Measurements from ENCODE around the gene GINS2. TPM values are rescaled to one million over a fixed set of nuclear protein-coding genes. Genes with fewer than 3 reads are reported as not detected.

The GINS2 gene
- total and polyA plus RNA-seq, 12 donors = 0.20 to 2.8 (median 0.72) TPM

- no peak overlapping the region for H3K27ac ChIP-seq
- TF ChIP-seq, protein P1, sequence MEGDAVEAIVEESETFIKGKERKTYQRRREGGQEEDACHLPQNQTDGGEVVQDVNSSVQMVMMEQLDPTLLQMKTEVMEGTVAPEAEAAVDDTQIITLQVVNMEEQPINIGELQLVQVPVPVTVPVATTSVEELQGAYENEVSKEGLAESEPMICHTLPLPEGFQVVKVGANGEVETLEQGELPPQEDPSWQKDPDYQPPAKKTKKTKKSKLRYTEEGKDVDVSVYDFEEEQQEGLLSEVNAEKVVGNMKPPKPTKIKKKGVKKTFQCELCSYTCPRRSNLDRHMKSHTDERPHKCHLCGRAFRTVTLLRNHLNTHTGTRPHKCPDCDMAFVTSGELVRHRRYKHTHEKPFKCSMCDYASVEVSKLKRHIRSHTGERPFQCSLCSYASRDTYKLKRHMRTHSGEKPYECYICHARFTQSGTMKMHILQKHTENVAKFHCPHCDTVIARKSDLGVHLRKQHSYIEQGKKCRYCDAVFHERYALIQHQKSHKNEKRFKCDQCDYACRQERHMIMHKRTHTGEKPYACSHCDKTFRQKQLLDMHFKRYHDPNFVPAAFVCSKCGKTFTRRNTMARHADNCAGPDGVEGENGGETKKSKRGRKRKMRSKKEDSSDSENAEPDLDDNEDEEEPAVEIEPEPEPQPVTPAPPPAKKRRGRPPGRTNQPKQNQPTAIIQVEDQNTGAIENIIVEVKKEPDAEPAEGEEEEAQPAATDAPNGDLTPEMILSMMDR (IDR thresholded peaks at IDR 0.05) = no peak
- DNase-seq (no peak), ATAC-seq (no peak)
- intact Hi-C loops (cut with DNase I) = no loop called here
- WGBS, 2 donors = 80 to 82% methylated on average over 10 of the region's 10 CpGs
- no peaks in the 10 kb centered on the region for H3K36me3 ChIP-seq
- no peaks in the 10 kb centered on the region for H3K9me3 ChIP-seq
- no peaks in the 10 kb centered on the region for H3K27me3 ChIP-seq
- H3K4me3 ChIP-seq = no peak overlapping the region
- H3K4me1 ChIP-seq = peaks cover 0 to 34% (median 0%) of the 10 kb centered on the region in 9 donors
Measured at GRCh38 chr16:85734311-85735017, 45.7 kb upstream of the GINS2 start.

DNA sequence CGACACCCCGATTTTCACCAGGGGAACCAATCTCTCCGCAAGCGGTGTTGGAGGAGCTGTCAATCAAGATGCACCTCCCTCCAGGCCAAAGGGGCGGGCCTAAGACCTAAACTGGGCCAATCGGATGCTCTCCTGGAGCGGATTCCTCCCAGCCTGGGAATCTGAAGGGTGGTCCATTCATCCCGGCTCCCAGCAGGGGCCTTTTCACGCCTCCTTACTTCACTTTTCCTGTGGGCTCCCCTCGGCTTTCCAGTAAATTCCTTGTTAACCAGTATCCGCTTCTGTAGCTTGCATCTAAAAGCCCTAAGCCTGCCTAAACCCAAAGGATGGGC, 45.1 kb upstream of the GINS2 start:
- no peak overlapping the region for H3K4me3 ChIP-seq
- ATAC-seq (peak in 1 of 8 donors; percentile 17), DNase-seq (no peak)
- no peaks in the 10 kb centered on the region for H3K9me3 ChIP-seq
- 41 to 45% methylated on average over 11 of the region's 11 CpGs for WGBS, 2 donors
- peak overlapping the region in 1 of 10 donors; percentile 15 for H3K27ac ChIP-seq
- H3K36me3 ChIP-seq = no peaks in the 10 kb centered on the region
- TF ChIP-seq, protein P1 (IDR thresholded peaks at IDR 0.05) = no peak
- H3K27me3 ChIP-seq = peaks cover 0 to 3% (median 0%) of the 10 kb centered on the region in 7 donors
- intact Hi-C loops (cut with DNase I) = no loop called here
- H3K4me1 ChIP-seq = peaks cover 0 to 39% (median 0%) of the 10 kb centered on the region in 9 donors

- ATAC-seq (peak in 1 of 8 donors; percentile 20), DNase-seq (no peak)
- TF ChIP-seq, protein P1 (IDR thresholded peaks at IDR 0.05) = no peak
- Histone ChIP-seq H3K4me1 (peaks cover 0 to 39% (median 0%) of the 10 kb centered on the region in 9 donors), H3K36me3 (no peaks in the 10 kb centered on the region), H3K9me3 (no peaks in the 10 kb centered on the region), H3K27ac (peak overlapping the region in 1 of 10 donors; percentile 15), H3K4me3 (no peak overlapping the region), H3K27me3 (peaks cover 0 to 3% (median 0%) of the 10 kb centered on the region in 7 donors)
- WGBS, 2 donors = 56 to 67% methylated on average over 13 of the region's 13 CpGs
- intact Hi-C loops (cut with DNase I) = no loop called here
Measured at GRCh38 chr16:85733155-85733838, 44.5 kb upstream of the GINS2 start.

DNA sequence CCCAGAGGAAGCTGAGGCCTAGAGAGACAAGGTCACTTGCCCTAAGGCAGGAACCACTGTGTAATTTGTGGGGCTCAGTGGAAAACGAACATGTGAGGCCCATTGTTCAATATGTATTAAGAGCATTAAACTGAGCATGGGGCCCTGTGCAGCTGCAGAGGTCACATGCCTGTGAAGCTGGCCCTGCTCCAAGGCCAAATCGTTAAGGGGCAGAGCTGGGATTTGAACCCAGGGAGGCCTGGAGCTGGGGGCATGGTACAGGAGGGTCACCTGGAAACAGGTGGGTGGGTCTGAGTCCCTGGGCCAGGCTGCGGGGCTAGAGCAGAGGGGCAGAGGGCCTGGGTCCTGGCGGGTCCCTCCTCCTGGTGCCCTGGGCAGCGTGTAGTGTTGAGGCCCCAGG, 42.4 kb upstream of the GINS2 start:
- H3K4me3 ChIP-seq = no peak overlapping the region
- no peaks in the 10 kb centered on the region for H3K9me3 ChIP-seq
- H3K4me1 ChIP-seq = peaks cover 0 to 39% (median 0%) of the 10 kb centered on the region in 9 donors
- no peaks in the 10 kb centered on the region for H3K36me3 ChIP-seq
- no peak for DNase-seq
- TF ChIP-seq, protein P1 (IDR thresholded peaks at IDR 0.05) = no peak
- no peak overlapping the region for H3K27ac ChIP-seq
- no peak for ATAC-seq
- intact Hi-C loops (cut with DNase I) = no loop called here
- WGBS, 2 donors = 75% methylated on average over 5 of the region's 5 CpGs
- peaks cover 0 to 3% (median 0%) of the 10 kb centered on the region in 7 donors for H3K27me3 ChIP-seq
